Stimulated activated CD8-positive, alpha-beta memory T cell treated with anti-CD3 and anti-CD28 coated beads, Interleukin-12 subunit alpha, Interleukin-12 subunit beta, amount 100 ng/mL, for 1 hour (primary cell): ENCODE measurements around the gene CASP8.
A peak's percentile ranks its signal among the peaks of the same experiment; 100 is the strongest.

ENCODE experiments used
- DNase-seq: peaks from one replicate; pipeline ENCODE4 v3.0.0-alpha.2; 2020; ENCODE audit warnings: low read depth

Gene CASP8

GRCh38 chr2:201242571-201243277, 17.6 kb upstream of the CASP8 start:
- no peak for DNase-seq

- no peak for DNase-seq
Measured at GRCh38 chr2:201244829-201245228, 15.5 kb upstream of the CASP8 start.

GRCh38 chr2:201246280-201246679, 14.1 kb upstream of the CASP8 start:
- no peak for DNase-seq

- no peak for DNase-seq
Measured at GRCh38 chr2:201248288-201248844, 12.0 kb upstream of the CASP8 start.

- DNase-seq = no peak
Measured at GRCh38 chr2:201249889-201250288, 10.4 kb upstream of the CASP8 start.

- DNase-seq = no peak
Measured at GRCh38 chr2:201250741-201251140, 9.6 kb upstream of the CASP8 start.

- no peak for DNase-seq
Measured at GRCh38 chr2:201254081-201254730, 6.1 kb upstream of the CASP8 start.

GRCh38 chr2:201255408-201256033, 4.8 kb upstream of the CASP8 start:
- no peak for DNase-seq

GRCh38 chr2:201256082-201256481, 4.3 kb upstream of the CASP8 start:
- DNase-seq = no peak

GRCh38 chr2:201257381-201257955, 2.9 kb upstream of the CASP8 start:
- DNase-seq = no peak

- peak; percentile 85 for DNase-seq
Measured at GRCh38 chr2:201257956-201258665, 2.2 kb upstream of the CASP8 start.

- no peak for DNase-seq
Measured at GRCh38 chr2:201258666-201259615, 1.4 kb upstream of the CASP8 start.

GRCh38 chr2:201261471-201261870, 1.1 kb downstream of the CASP8 start:
- peak; percentile 29 for DNase-seq

GRCh38 chr2:201261906-201262305, 1.6 kb downstream of the CASP8 start:
- DNase-seq = no peak

GRCh38 chr2:201262718-201263117, 2.4 kb downstream of the CASP8 start:
- no peak for DNase-seq

- DNase-seq = no peak
Measured at GRCh38 chr2:201263779-201264178, 3.4 kb downstream of the CASP8 start.

- DNase-seq = no peak
Measured at GRCh38 chr2:201264472-201265173, 4.3 kb downstream of the CASP8 start.

- no peak for DNase-seq
Measured at GRCh38 chr2:201266629-201267028, 6.3 kb downstream of the CASP8 start.

- DNase-seq = no peak
Measured at GRCh38 chr2:201267278-201268030, 7.1 kb downstream of the CASP8 start.
